HG03442 (cell line): ENCODE measurements around the gene CPT1B.
A peak's percentile ranks its signal among the peaks of the same experiment; 100 is the strongest.

Experiments
- ATAC-seq: cut with Tn5 transposase; IDR thresholded peaks from one replicate; pipeline ENCODE4 v1.9.1; 2021; ENCODE audit warnings: mild to moderate bottlenecking, moderate library complexity; ENCODE audit not compliant: unreplicated experiment

The CPT1B gene

DNA sequence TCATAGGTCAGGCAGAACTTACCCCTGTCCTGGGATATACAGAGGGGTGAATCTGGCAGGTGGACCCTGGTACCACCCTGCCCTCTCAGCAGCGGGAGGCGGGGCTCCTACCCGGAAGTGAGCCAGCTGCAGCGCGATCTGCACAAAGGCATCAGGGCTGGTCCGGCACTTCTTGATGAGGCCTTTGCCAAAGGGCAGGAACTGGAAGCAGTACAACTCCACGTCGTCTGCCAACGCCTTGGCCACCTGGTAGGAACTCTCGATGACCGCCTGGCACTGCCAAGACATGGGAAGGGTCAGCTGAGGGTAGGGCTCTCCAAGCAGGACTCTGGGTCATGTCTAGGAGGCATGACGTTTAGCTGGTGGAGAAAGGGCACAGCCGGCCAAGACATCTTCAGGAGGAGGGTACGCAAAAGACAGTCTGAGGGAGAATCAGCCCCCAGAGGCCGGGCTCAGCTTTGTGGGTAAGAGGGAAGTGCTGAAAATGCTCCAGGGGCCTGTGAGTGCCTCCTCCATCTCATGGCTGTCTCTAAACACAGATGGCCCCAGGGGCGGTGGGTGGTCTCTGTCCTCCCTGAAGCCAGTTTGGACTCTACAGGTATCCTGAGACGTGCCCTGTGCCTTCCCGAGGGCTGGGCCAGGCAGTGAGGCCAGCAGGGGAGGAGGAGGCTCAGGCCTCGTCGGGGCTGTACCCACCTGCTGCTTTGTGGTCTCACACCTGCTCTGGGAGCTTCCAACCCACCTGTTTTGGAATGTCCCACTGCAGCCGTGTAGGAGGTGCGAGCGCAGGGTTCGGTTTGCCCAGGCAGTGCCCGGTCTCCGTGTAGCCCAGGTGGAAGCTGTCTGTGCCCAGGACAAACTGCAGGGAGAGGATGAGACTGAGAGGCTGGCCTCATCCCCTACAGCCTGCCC, 6.7 kb downstream of the CPT1B start:
- ATAC-seq = no peak

- ATAC-seq = no peak
These were observed 7.4 kb downstream of the CPT1B start for GRCh38 chr22:50570861-50571260.

GRCh38 chr22:50569896-50570535, 8.2 kb downstream of the CPT1B start:
- ATAC-seq = no peak

DNA sequence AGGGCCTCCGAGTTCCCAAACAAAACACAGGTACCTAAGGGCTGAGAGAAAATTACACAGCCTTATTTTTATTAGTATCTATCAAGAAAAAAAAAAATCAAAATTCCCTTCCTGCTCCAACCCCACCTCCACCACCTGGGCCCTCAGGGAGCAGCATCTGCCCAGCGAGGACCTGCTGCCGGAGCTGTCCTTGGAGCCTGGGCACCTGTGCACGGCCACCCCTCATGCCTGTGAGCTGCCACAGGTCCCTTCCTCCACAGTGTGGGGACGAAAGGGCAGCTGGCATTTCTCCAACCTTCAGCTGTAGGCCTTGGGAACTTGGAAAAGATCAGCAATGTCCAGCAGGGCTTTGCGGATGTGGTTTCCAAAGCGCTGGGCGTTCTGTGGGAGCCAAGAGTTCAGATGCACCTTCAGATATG, 9.2 kb downstream of the CPT1B start:
- no peak for ATAC-seq

- no peak for ATAC-seq
These were observed 9.6 kb downstream of the CPT1B start for GRCh38 chr22:50568626-50569025.

DNA sequence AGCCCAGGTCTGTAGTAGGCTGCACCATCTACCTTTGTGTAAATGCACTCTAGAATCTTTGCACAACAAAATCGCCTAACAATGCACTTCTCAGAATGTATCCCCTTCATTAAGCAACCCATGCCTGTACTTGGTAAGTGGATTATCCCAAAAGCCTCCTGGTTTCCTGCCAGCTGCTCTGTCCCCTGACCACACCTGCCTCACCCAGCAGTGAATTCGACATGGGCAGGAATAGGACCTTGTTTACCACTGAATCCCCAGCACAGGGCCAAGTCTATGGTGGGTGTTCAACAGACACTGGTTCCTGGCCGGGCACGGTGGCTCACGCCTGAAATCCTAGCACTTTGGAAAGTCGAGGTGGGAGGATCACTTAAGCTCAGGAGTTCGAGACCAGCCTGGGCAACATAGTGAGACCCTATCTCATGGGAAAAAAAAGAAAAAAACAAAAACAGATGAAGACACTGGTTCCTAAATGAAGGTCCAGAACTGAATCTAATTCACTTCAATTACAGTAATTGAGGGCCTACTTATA, 10.4 kb downstream of the CPT1B start:
- ATAC-seq = no peak

GRCh38 chr22:50564289-50564688, 13.9 kb downstream of the CPT1B start:
- ATAC-seq = no peak

DNA sequence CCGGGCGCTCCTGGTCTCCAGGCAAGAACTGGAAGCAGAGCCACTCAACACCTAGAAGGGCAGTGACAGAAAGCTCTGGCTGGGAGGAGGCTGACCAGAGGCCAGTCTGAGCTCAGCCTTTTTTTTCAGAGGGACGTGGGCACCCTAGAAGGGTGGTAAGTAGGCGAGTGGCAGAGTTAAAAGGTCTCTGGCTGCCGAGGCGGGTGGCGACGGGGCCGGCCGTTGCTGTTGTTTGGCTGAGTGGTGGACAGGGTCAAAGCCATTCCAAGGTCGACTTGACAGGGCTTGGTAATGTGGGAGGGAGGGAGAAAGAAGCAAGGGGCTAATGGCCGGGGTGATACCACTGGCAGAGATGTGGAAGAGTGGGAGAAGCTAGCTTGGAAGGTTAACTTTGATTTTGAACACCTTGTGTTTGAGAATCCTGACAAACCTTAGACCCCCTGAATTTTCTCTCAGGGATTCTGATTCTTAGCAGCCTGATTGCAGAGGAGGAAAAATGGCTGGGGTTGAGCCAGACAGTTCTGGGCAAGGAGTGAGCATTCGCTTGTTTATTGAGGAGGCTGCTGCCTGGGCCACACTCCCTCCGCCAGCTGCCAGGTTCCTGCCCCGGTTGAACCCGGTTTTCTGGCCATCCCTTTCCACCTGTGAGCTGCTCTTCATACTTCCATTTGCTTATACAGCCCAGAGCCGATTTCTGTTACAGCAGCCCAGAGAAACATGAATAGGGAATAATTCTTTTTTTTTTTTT, 14.6 kb downstream of the CPT1B start:
- no peak for ATAC-seq

- ATAC-seq = peak; percentile 92
These were observed 15.5 kb downstream of the CPT1B start, which contains the start of gene SYCE3 for GRCh38 chr22:50562523-50563412. Gene SYCE3 (minus strand): TSS chr22:50562919. CDS start chr22:50556405, 6,514 bp downstream.

GRCh38 chr22:50561401-50562358, 16.5 kb downstream of the CPT1B start:
- ATAC-seq = no peak

DNA sequence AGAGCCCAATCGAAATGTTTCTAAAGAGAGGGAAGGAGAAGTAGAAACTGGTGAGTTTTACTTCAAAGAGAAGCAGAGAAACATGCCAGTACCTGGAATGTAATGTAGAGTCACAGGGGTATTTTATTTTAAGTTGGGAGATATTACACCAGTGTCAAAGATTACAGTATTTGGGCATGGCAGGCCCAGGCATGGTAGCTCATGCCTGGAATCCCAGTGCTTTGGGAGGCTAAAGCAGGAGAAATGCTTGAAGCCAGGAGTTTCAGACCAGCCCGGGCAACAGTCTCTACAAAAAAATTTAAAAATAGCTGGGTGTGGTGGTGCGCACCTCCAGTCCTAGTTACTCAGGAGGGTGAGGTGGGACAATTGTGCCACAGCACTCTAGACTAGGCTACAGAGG, 18.2 kb downstream of the CPT1B start:
- ATAC-seq = no peak

- no peak for ATAC-seq
These were observed 21.5 kb downstream of the CPT1B start for GRCh38 chr22:50556703-50557102.

DNA sequence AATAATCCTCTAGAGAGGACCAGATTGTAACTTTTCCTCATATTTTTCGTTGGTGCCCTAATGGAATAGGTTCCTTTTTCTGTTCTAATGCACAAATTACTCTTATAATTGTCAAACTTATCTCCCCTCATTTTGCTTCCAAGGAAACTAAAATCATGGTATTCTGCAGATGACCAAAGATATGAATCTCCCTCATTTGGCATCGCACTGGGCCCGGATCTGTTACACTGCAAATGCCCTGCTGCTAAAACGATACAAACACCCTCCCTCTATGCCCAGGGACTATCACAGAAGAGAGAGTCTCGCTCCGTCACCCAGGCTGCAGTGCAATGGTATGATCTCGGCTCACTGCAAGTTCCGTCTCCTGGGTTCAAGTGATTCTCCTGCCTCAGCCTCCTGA, 24.9 kb downstream of the CPT1B start:
- ATAC-seq = no peak

DNA sequence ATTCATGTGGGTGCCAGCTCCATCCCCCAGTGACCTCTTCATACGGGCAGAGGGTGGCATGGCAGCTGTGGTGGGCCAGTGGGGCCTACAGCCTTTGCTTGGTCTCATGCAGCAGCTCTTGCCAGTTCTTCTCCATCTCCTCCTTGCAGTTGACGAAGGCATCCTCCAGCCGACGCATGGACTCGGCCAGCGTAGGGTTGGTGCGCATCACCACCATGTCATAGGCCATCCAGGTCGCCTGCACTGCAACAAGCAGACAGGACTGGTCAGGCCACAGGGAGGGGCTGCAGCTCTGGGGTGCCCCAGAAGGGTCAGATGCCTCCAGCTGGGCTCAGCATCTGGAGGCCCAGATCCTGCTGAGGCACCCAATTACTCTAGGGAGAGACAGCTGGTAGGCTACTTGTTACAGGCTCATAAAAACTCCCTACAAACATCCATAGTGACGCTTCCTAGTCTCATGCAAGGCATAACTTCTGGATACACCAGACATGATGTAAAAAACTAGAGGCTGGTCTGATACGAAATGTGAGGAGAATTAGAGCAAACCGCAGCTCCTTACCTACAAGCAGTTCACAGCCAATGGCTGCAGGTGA, 27.0 kb downstream of the CPT1B start:
- no peak for ATAC-seq

DNA sequence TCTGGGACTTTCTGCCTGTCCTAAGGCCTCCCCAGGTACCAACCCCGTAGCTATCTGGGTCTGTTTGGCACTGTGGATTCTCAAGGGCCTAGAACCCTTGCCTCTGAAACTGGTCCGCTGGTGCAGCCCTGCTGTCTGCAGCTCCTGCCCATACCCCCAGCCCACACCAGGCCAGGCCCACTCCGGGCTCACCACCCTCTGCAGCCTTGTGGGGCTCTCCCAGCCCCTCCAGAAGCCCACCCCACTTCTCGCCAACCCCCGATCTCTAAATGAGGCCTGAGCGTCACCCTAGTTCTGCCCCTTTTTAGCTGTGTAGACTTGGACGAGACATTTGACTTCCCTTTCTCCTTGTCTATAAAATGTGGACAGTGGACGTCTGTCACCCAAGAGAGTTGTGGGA, 27.8 kb downstream of the CPT1B start:
- no peak for ATAC-seq

DNA sequence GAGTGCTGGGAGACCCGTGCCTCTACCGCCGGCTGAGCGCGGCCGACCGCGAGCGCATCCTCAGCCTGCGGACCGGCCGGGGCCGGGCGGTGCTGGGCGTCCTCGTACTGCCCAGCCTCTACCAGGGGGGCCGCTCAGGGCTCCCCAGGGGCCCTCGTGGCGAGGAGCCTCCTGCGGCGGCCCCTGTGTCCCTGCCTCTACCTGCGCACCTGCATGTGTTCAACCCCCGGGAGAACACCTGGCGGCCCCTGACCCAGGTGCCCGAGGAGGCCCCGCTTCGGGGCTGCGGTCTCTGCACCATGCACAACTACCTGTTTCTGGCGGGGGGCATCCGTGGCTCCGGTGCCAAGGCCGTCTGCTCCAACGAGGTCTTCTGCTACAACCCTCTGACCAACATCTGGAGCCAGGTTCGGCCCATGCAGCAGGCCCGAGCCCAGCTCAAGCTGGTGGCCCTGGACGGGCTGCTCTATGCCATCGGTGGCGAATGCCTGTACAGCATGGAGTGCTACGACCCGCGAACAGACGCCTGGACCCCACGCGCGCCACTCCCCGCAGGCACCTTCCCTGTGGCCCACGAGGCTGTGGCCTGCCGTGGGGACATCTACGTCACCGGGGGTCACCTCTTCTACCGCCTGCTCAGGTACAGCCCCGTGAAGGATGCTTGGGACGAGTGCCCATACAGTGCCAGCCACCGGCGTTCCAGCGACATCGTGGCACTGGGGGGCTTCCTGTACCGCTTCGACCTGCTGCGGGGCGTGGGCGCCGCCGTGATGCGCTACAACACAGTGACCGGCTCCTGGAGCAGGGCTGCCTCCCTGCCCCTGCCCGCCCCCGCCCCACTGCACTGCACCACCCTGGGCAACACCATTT, 29.1 kb downstream of the CPT1B start:
- ATAC-seq = no peak

DNA sequence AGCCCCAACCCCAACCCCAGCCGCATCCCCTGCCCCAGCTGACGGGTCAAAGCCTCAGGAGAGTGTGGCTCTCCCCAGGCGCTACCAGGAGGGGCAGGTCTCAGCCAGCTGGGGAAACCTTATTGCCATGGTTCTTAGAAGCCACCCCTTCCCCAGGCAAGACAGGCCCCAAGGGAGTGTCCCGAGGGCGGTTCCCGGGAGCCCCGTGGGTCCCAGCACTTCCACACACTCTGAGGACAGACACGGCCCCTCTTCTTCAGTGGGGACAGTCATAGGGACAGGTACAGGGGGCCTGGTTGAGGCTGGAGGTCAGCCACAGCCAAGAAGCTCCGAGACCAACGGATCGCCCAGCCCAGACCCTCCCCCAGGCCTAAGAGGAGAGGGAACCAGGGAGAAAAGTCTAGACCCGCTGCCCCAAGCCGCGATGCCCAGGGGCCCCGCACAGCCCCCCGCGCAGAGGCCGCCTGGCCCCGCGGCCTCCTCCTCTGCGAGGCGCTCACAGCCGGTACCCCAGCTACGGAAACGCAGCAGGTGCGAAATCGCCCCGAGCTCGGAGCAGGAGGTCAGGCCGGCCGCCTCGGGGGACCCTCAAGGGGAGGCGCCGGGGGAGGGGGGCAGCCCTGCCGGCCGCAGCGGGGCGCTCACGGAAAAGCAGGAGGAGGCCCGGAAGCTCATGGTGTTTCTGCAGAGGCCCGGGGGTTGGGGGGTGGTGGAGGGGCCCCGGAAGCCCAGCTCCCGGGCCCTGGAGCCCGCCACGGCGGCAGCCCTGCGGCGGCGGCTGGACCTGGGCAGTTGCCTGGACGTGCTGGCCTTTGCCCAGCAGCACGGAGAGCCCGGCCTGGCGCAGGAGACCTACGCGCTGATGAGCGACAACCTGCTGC, 29.9 kb downstream of the CPT1B start:
- ATAC-seq = no peak
